Measurements from ENCODE around the gene ATXN3. TPM values are rescaled to one million over a fixed set of nuclear protein-coding genes. Genes with fewer than 3 reads are reported as not detected.

The ATXN3 gene
- total RNA-seq, 1 donor from 2014 or later, result 29.0 TPM

- TF ChIP-seq CTCF (IDR thresholded peaks at IDR 0.05; ENCODE audit: insufficient read depth, low read length, poor library complexity, severe bottlenecking), result no peak
- H3K36me3 ChIP-seq (ENCODE audit: control insufficient read depth, insufficient read depth, low read length), result no peaks in the 10 kb centered on the region
- no peak overlapping the region for H3K4me3 ChIP-seq (ENCODE audit: low read depth, low read length)
- no peaks in the 10 kb centered on the region for H3K27me3 ChIP-seq (ENCODE audit: control insufficient read depth, insufficient read depth, low read length)
- no peak for DNase-seq (ENCODE audit: low read depth)
These were observed 94.1 kb downstream of the ATXN3 start for GRCh38 chr14:92012121-92012748.

- Histone ChIP-seq H3K36me3 (ENCODE audit: control insufficient read depth, insufficient read depth, low read length) (no peaks in the 10 kb centered on the region), H3K27me3 (ENCODE audit: control insufficient read depth, insufficient read depth, low read length) (no peaks in the 10 kb centered on the region), H3K4me3 (ENCODE audit: low read depth, low read length) (no peak overlapping the region)
- no peak for TF ChIP-seq CTCF (IDR thresholded peaks at IDR 0.05; ENCODE audit: insufficient read depth, low read length, poor library complexity, severe bottlenecking)
- no peak for DNase-seq (ENCODE audit: low read depth)
These were observed 95.7 kb downstream of the ATXN3 start for GRCh38 chr14:92010644-92011043.

DNA sequence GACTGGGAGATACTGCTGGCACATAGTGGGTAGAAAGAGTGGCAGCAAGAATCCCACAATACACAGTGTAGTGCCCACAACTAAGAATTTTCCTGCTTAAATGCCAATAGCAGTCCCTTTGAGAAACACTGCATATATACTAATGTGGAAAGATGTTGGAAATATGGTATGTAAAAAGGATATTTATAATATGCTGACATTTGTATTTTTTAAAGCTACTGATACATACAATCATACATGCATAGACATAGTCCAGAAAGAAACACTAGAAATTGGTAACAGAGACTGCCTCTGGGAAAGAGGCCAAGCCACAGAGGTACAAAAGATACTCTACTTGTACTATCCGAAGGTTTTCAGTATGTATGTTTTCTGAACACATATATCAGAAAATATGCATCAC is 96.8 kb downstream of the ATXN3 start:
- no peak for TF ChIP-seq CTCF (IDR thresholded peaks at IDR 0.05; ENCODE audit: insufficient read depth, low read length, poor library complexity, severe bottlenecking)
- Histone ChIP-seq H3K27me3 (ENCODE audit: control insufficient read depth, insufficient read depth, low read length) (no peaks in the 10 kb centered on the region), H3K4me3 (ENCODE audit: low read depth, low read length) (no peak overlapping the region), H3K36me3 (ENCODE audit: control insufficient read depth, insufficient read depth, low read length) (no peaks in the 10 kb centered on the region)
- no peak for DNase-seq (ENCODE audit: low read depth)

Other genes starting within 250 kb of the ATXN3 start
- gene TC2N, start 239.0 kb downstream of the ATXN3 start, total RNA-seq, result 8.5 and 9.6 TPM in 2 replicates
- gene FBLN5, start 158.9 kb downstream of the ATXN3 start, total RNA-seq, result 4.8 and 6.0 TPM in 2 replicates
- 19.4 and 32.7 TPM in 2 replicates for gene TRIP11, start 66.5 kb downstream of the ATXN3 start, total RNA-seq
- 234 and 305 TPM in 2 replicates for gene NDUFB1, start 15.1 kb upstream of the ATXN3 start, total RNA-seq
- gene CPSF2, start 15.4 kb upstream of the ATXN3 start, total RNA-seq, result 53.7 and 56.7 TPM in 2 replicates
- not detected in 2 replicates for gene SLC24A4, start 216.6 kb upstream of the ATXN3 start, total RNA-seq